OCI-LY3 (cell line): ENCODE results near the gene KANK4.

ENCODE experiments used
- H2AFZ ChIP-seq: fragments of 200-600, 300-600 bp; shearing (Covaris generic); 2 replicates; pipeline ENCODE4 v1.6.0; 2014; ENCODE audit warnings: antibody characterized with exemption, low read depth, low read length
- H3K27ac ChIP-seq: fragments of 200-600, 300-600 bp; sonication (generic); 2 replicates; pipeline ENCODE4 v1.5.1; 2014; ENCODE audit warnings: mild to moderate bottlenecking, low read length, moderate library complexity, mixed read lengths
- H3K27me3 ChIP-seq: fragments of 200-600, 300-600 bp; sonication (generic); 2 replicates; pipeline ENCODE4 v1.6.1; 2014; ENCODE audit warnings: low read depth, low read length, mixed read lengths
- H3K36me3 ChIP-seq: fragments of 200-600, 300-600 bp; sonication (generic); replicated peaks from 2 replicates; pipeline ENCODE3; 2014; ENCODE audit warnings: low read depth, low read length, mixed read lengths
- H3K4me1 ChIP-seq: fragments of 300-600, 200-600 bp; sonication (generic); 2 replicates; pipeline ENCODE4 v1.6.1; 2014; ENCODE audit warnings: low read length, mixed read lengths
- H3K4me2 ChIP-seq: fragments of 200-600, 300-600 bp; sonication (generic); 2 replicates; pipeline ENCODE4 v1.6.1; 2014; ENCODE audit warnings: low read length, mixed read lengths
- H3K4me3 ChIP-seq: fragments of 300-600, 200-600 bp; sonication (generic); 2 replicates; pipeline ENCODE4 v1.5.1; 2014; ENCODE audit warnings: antibody characterized with exemption, mild to moderate bottlenecking, low read length, moderate library complexity
- H3K79me2 ChIP-seq: fragments of 300-600, 200-600 bp; shearing (Covaris generic); 2 replicates; pipeline ENCODE4 v1.6.1; 2014; ENCODE audit warnings: mild to moderate bottlenecking, low read length, mixed read lengths
- H3K9ac ChIP-seq: fragments of 300-600, 200-600 bp; shearing (Covaris generic); 2 replicates; pipeline ENCODE4 v1.6.0; 2014; ENCODE audit warnings: mild to moderate bottlenecking, low read length, moderate library complexity
- H3K9me3 ChIP-seq: fragments of 200-600, 300-600 bp; shearing (Covaris generic); 2 replicates; pipeline ENCODE4 v1.6.1; 2014; ENCODE audit warnings: low read length, mixed read lengths; ENCODE audit not compliant: insufficient read depth
- H4K20me1 ChIP-seq: fragments of 200-600, 300-600 bp; sonication (generic); 2 replicates; pipeline ENCODE4 v1.6.1; 2016; ENCODE audit warnings: low read length, mixed read lengths; ENCODE audit not compliant: insufficient read depth
- EZH2phosphoT487 ChIP-seq: fragments of 200-600 bp; shearing (Covaris generic); IDR thresholded peaks from 2 replicates; pipeline ENCODE4 v1.6.1; 2018; ENCODE audit warnings: antibody characterized with exemption, mixed run types, low read depth
- TF ChIP-seq, protein P1 (sequence below): fragments of 200-600, 300-600 bp; sonication (generic); IDR thresholded peaks from 2 replicates; pipeline ENCODE4 v1.5.1; 2014; ENCODE audit warnings: antibody characterized with exemption, low read length, low read depth

Gene KANK4

DNA sequence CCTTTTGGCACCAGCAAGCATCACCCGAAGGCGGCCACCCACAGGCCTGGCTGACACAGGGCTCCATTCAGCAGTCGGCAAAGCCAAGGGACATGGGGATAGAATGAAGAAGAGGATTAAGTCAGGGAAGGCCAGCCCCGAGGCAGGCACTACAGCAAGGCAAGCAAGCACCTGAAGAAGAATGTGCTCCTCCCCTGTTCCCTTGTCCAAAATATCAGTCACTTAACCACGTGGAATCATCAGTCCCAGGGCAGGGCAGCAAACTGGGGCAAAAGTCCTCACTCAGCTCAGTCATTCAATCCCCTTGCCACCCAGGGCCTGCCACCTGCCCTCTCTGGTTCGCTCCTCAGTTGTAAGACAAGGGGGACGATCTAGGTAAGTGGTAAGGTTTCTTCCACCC, 9.3 kb downstream of the KANK4 start:
- H3K27ac ChIP-seq = no peak overlapping the region
- no peaks in the 10 kb centered on the region for H3K4me1 ChIP-seq
- no peak overlapping the region for H2AFZ ChIP-seq

DNA sequence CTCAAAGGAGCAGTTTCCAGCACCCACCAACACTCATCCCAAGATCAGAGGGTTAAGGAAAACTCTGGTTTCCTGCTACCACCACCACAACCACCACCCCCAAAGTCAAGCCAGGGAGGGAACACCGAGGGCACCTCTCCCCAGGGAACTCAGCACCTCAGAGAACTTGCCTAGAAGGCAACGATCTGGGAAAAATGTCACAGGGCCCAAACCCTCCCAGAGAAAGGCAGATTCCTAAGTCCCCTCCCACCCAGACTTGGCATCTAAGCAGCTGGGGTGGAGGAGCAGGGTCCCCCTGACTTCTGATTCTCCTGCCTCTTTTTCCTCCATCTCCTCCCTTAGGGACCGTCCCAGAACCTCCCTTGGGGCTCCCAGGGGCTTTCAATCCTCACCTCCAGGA, 10.6 kb downstream of the KANK4 start:
- Histone ChIP-seq H3K27me3 (0 out of 2 replicates have a peak, but pooled peaks cover 3% of the 10 kb centered on the region), H2AFZ (no peak overlapping the region), H4K20me1 (no peaks in the 10 kb centered on the region), H3K27ac (no peak overlapping the region), H3K4me1 (no peaks in the 10 kb centered on the region), H3K9me3 (no peaks in the 10 kb centered on the region), H3K79me2 (no peaks in the 10 kb centered on the region), H3K9ac (no peak overlapping the region), H3K4me3 (no peak overlapping the region), H3K36me3 (no peaks in the 10 kb centered on the region), H3K4me2 (no peak overlapping the region)
- TF ChIP-seq, protein P1, sequence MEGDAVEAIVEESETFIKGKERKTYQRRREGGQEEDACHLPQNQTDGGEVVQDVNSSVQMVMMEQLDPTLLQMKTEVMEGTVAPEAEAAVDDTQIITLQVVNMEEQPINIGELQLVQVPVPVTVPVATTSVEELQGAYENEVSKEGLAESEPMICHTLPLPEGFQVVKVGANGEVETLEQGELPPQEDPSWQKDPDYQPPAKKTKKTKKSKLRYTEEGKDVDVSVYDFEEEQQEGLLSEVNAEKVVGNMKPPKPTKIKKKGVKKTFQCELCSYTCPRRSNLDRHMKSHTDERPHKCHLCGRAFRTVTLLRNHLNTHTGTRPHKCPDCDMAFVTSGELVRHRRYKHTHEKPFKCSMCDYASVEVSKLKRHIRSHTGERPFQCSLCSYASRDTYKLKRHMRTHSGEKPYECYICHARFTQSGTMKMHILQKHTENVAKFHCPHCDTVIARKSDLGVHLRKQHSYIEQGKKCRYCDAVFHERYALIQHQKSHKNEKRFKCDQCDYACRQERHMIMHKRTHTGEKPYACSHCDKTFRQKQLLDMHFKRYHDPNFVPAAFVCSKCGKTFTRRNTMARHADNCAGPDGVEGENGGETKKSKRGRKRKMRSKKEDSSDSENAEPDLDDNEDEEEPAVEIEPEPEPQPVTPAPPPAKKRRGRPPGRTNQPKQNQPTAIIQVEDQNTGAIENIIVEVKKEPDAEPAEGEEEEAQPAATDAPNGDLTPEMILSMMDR = no peak
- TF ChIP-seq EZH2phosphoT487 = no peak

More for the DNA sequence above, 9.3 kb downstream of the KANK4 start:
- Histone ChIP-seq H3K4me2 (no peak overlapping the region), H4K20me1 (no peaks in the 10 kb centered on the region), H3K36me3 (no peaks in the 10 kb centered on the region), H3K79me2 (no peaks in the 10 kb centered on the region), H3K27me3 (0 out of 2 replicates have a peak, but pooled peaks cover 3% of the 10 kb centered on the region), H3K9ac (no peak overlapping the region), H3K9me3 (no peaks in the 10 kb centered on the region), H3K4me3 (no peak overlapping the region)
- TF ChIP-seq, protein P1 = no peak
- TF ChIP-seq EZH2phosphoT487 = no peak

DNA sequence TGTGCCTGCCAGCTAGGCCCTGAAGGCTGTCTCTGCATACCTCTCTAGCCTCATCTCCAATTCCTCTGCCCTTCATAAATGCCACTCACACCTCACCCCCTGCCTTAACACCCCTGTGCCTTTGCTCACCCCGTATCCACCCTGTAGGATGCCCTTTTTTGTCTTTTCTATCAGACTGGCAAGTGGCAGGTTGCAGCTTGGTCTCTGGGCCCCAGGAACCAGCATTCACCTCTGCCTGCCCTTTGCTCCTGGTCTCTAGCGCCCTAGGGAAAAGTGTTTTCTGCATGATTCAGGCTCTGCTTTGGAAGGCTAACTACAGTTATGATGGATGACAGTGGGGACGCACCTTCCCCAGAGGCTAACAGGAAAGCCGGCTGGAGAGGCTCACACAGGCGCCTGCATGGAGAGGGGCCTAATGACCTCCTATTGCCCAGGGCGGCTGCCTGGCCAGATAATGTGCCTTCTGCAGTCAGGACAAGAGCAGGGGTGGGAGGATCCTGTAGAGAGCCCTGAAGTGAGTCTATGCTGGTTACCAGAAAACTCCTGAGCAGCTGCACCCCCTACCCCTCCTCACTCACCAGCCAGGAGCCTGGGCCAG, 11.2 kb downstream of the KANK4 start:
- Histone ChIP-seq H3K9me3 (no peaks in the 10 kb centered on the region), H3K4me3 (no peak overlapping the region), H3K27ac (no peak overlapping the region), H2AFZ (no peak overlapping the region), H3K4me1 (no peaks in the 10 kb centered on the region), H4K20me1 (no peaks in the 10 kb centered on the region), H3K79me2 (no peaks in the 10 kb centered on the region), H3K4me2 (no peak overlapping the region), H3K9ac (no peak overlapping the region), H3K36me3 (no peaks in the 10 kb centered on the region), H3K27me3 (0 out of 2 replicates have a peak, but pooled peaks cover 3% of the 10 kb centered on the region)
- TF ChIP-seq EZH2phosphoT487 = no peak
- TF ChIP-seq, protein P1 = no peak

DNA sequence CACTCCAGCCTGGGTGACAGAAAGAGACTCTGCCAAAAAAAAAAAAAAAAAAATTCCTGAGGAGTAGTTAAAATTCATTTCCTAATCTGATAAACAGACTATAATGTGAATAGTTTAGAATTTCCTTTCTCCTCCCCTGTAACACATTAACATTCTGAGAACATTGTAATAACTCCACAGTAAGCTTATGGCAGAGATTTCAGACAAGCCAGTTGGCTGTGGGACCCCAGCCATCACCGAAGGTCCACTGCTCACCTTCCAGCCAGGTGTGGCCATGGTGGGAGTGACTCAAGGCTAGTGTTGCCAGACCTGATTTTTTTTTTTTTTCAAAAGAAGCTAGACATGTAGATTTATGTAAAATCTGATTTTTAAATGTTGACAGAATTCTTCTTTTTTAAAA, 11.8 kb downstream of the KANK4 start:
- no peak overlapping the region for H3K4me2 ChIP-seq

More for the DNA sequence above, 11.8 kb downstream of the KANK4 start:
- Histone ChIP-seq H4K20me1 (no peaks in the 10 kb centered on the region), H3K27me3 (0 out of 2 replicates have a peak, but pooled peaks cover under 1% of the 10 kb centered on the region), H3K36me3 (no peaks in the 10 kb centered on the region), H3K9ac (no peak overlapping the region), H3K9me3 (no peaks in the 10 kb centered on the region), H2AFZ (no peak overlapping the region), H3K79me2 (no peaks in the 10 kb centered on the region), H3K27ac (no peak overlapping the region), H3K4me3 (no peak overlapping the region), H3K4me1 (no peaks in the 10 kb centered on the region)
- TF ChIP-seq, protein P1 = no peak
